H9 (cell line): Measurements from ENCODE around the gene PARD3. TPM values are rescaled to one million over a fixed set of nuclear protein-coding genes. Genes with fewer than 3 reads are reported as not detected.

Source experiments
- DNase-seq: peaks from one replicate; pipeline ENCODE4 v3.0.0-alpha.2; 2017
- H2AFZ ChIP-seq: one replicate; pipeline ENCODE4 v1.6.1; 2013; ENCODE audit warnings: mild to moderate bottlenecking, low read length, control low read depth, moderate library complexity
- H2AK5ac ChIP-seq: 2 replicates; pipeline ENCODE4 v1.6.1; 2013; ENCODE audit warnings: low read length, control low read depth, mixed read lengths; ENCODE audit not compliant: insufficient read length
- H2BK120ac ChIP-seq: one replicate; pipeline ENCODE4 v1.6.1; 2013; ENCODE audit warnings: low read depth, mild to moderate bottlenecking, low read length, control low read depth, inconsistent platforms; ENCODE audit not compliant: poor library complexity, severe bottlenecking
- H2BK12ac ChIP-seq: 2 replicates; pipeline ENCODE4 v1.6.1; 2013; ENCODE audit warnings: low read length, control low read depth, mixed read lengths, low read depth; ENCODE audit not compliant: insufficient read length
- H2BK15ac ChIP-seq: 2 replicates; pipeline ENCODE4 v1.6.1; 2013; ENCODE audit warnings: low read depth, low read length, control low read depth
- H2BK20ac ChIP-seq: one replicate; pipeline ENCODE4 v1.6.1; 2013; ENCODE audit warnings: low read depth, mild to moderate bottlenecking, low read length, control low read depth, inconsistent platforms; ENCODE audit not compliant: poor library complexity, severe bottlenecking
- H2BK5ac ChIP-seq: 2 replicates; pipeline ENCODE4 v1.6.1; 2013; ENCODE audit warnings: low read length, control low read depth, mixed read lengths; ENCODE audit not compliant: insufficient read length
- H3K14ac ChIP-seq: 2 replicates; pipeline ENCODE4 v1.6.1; 2013; ENCODE audit warnings: low read length, control low read depth; ENCODE audit not compliant: insufficient read depth
- H3K18ac ChIP-seq: 2 replicates; pipeline ENCODE4 v1.6.1; 2013; ENCODE audit warnings: low read depth, mild to moderate bottlenecking, mixed read lengths, low read length, control low read depth; ENCODE audit not compliant: insufficient read length
- H3K23ac ChIP-seq: 2 replicates; pipeline ENCODE4 v1.6.1; 2013; ENCODE audit warnings: low read length, control low read depth, mixed read lengths, low read depth; ENCODE audit not compliant: insufficient read length
- H3K23me2 ChIP-seq: 2 replicates; pipeline ENCODE4 v1.6.1; 2013; ENCODE audit warnings: low read depth, mild to moderate bottlenecking, mixed read lengths, low read length, control low read depth; ENCODE audit not compliant: insufficient read length, poor library complexity, severe bottlenecking
- H3K27ac ChIP-seq: 2 replicates; pipeline ENCODE4 v1.5.1; 2013; ENCODE audit warnings: low read length, control low read depth, mixed read lengths, low read depth; ENCODE audit not compliant: insufficient read length
- H3K27me3 ChIP-seq: 2 replicates; pipeline ENCODE4 v1.6.1; 2013; ENCODE audit warnings: low read length, control low read depth, inconsistent platforms; ENCODE audit not compliant: insufficient read depth
- H3K4ac ChIP-seq: 2 replicates; pipeline ENCODE4 v1.6.1; 2013; ENCODE audit warnings: low read depth, mild to moderate bottlenecking, control low read depth, inconsistent platforms, low read length, moderate library complexity
- H3K4me1 ChIP-seq: 2 replicates; pipeline ENCODE4 v1.6.1; 2013; ENCODE audit warnings: low read length, control low read depth, inconsistent platforms; ENCODE audit not compliant: insufficient read depth
- H3K4me2 ChIP-seq: 2 replicates; pipeline ENCODE4 v1.6.1; 2013; ENCODE audit warnings: low read length, control low read depth, mixed read lengths; ENCODE audit not compliant: insufficient read length, insufficient read depth
- H3K56ac ChIP-seq: 2 replicates; pipeline ENCODE4 v1.6.1; 2013; ENCODE audit warnings: low read depth, mild to moderate bottlenecking, mixed read lengths, low read length, control low read depth; ENCODE audit not compliant: insufficient read length
- H3K79me1 ChIP-seq: 2 replicates; pipeline ENCODE4 v1.6.1; 2013; ENCODE audit warnings: low read depth, mild to moderate bottlenecking, moderate library complexity, low read length, control low read depth, inconsistent platforms; ENCODE audit not compliant: insufficient read depth, poor library complexity, severe bottlenecking
- H3K79me2 ChIP-seq: 2 replicates; pipeline ENCODE4 v1.6.1; 2013; ENCODE audit warnings: low read length, control low read depth, inconsistent platforms; ENCODE audit not compliant: insufficient read depth
- H3K9ac ChIP-seq: 2 replicates; pipeline ENCODE4 v1.6.1; 2013; ENCODE audit warnings: low read length, control low read depth, mixed read lengths; ENCODE audit not compliant: insufficient read length; ENCODE audit errors: extremely low read depth
- H3K9me3 ChIP-seq: one replicate; pipeline ENCODE4 v1.6.1; 2013; ENCODE audit warnings: low read depth, low read length, inconsistent platforms; ENCODE audit not compliant: control insufficient read depth
- H3T11ph ChIP-seq: one replicate; pipeline ENCODE4 v1.6.1; 2013; ENCODE audit warnings: mild to moderate bottlenecking, low read length, control low read depth, inconsistent platforms
- H4K20me1 ChIP-seq: one replicate; pipeline ENCODE4 v1.6.1; 2013; ENCODE audit not compliant: control insufficient read depth, insufficient read length, insufficient read depth
- H4K5ac ChIP-seq: 2 replicates; pipeline ENCODE4 v1.6.1; 2013; ENCODE audit warnings: low read depth, mild to moderate bottlenecking, mixed read lengths, low read length, control low read depth; ENCODE audit not compliant: insufficient read length
- H4K8ac ChIP-seq: replicated peaks from 2 replicates; pipeline ENCODE4 v1.6.1; 2013; ENCODE audit warnings: low read length, control low read depth, mixed read lengths, low read depth; ENCODE audit not compliant: insufficient read length
- H4K91ac ChIP-seq: 2 replicates; pipeline ENCODE4 v1.6.1; 2013; ENCODE audit warnings: low read depth, mild to moderate bottlenecking, moderate library complexity, mixed read lengths, low read length, control low read depth; ENCODE audit not compliant: insufficient read length
- H3K27ac Mint-ChIP-seq, 3 experiments: 2 replicates in 2 of 3; 3 replicates in 1 of 3; pipeline ENCODE4 v1.8.0; 2020 to 2021; ENCODE audit warnings: mixed read lengths in 3 of 3, mild to moderate bottlenecking in 1 of 3, moderate library complexity in 1 of 3
- H3K27me3 Mint-ChIP-seq: 2 replicates; pipeline ENCODE4 v1.8.0; 2021; ENCODE audit warnings: low read depth, mild to moderate bottlenecking, moderate library complexity, mixed read lengths
- H3K36me3 Mint-ChIP-seq, 3 experiments: 2 replicates in 2 of 3; 3 replicates in 1 of 3; pipeline ENCODE4 v1.8.0; 2020 to 2021; ENCODE audit warnings: low read depth in 3 of 3, mixed read lengths in 3 of 3; ENCODE audit not compliant: insufficient read depth in 1 of 3
- H3K4me1 Mint-ChIP-seq, 2 experiments: 2 replicates each; pipeline ENCODE4 v1.8.0; 2020; ENCODE audit warnings: mixed read lengths in 2 of 2
- H3K4me3 Mint-ChIP-seq, 2 experiments: 2 replicates in 1 of 2; 3 replicates in 1 of 2; pipeline ENCODE4 v1.8.0; 2020 to 2021; ENCODE audit warnings: mild to moderate bottlenecking in 2 of 2, mixed read lengths in 2 of 2, moderate library complexity in 1 of 2
- H3K9me3 Mint-ChIP-seq, 2 experiments: 2 replicates in 1 of 2; 3 replicates in 1 of 2; pipeline ENCODE4 v1.8.0; 2020; ENCODE audit warnings: mild to moderate bottlenecking in 2 of 2, mixed read lengths in 2 of 2, moderate library complexity in 1 of 2
- WGBS: extraction: QIAGEN DNeasy Blood & Tissue Kit; methylation state at CpG from one replicate; pipeline ENCODE4 v1.1.7; 2013; ENCODE audit warnings: missing lambda C conversion rate, low lambda C conversion rate, mixed read lengths; ENCODE audit not compliant: insufficient read length; ENCODE audit errors: extremely low coverage; 5-methylcytosine and 5-hydroxymethylcytosine counted together
- total RNA-seq: library from RNA; stranded (reverse); gene quantifications from 2 replicates; pipeline ENCODE4 v1.2.1, GENCODE V29; 2021
- TF ChIP-seq, protein P1 (sequence below): fragments of 200-600 bp; sonication (generic); conservative IDR thresholded peaks from 3 replicates; pipeline ENCODE4 v1.8.0; 2021; ENCODE audit warnings: antibody characterized with exemption, mild to moderate bottlenecking

The PARD3 gene
- total RNA-seq, 1 experiment from 2014 or later, result 44.7 TPM

DNA sequence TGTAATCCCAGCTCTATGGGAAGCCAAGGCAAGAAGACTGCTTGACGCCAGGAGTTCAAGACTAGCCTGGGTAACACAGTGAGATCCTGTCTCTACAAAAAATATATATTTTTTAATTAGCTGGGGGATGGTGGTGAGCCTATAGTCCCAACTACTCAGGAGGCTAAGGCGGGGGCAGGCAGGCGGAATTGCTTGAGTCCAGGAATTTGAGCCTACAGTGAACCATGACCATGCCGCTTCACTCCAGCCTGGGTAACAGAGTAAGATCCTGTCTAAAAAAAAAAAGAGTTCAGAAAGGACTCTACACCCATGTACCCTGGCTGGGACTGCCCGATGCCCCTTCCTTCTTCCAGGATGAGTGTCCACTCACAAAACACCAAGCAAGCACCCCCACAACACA lies 648.7 kb downstream of the PARD3 start:
- no peak overlapping the region for H3K27ac ChIP-seq
- H3T11ph ChIP-seq, result no peak overlapping the region
- H3K9me3 Mint-ChIP-seq, result peaks cover 2 to 4% of the 10 kb centered on the region in 2 experiments; a peak in 2 of 5 replicates
- H4K8ac ChIP-seq, result no peak overlapping the region
- no peaks in the 10 kb centered on the region for H3K79me2 ChIP-seq
- no peak overlapping the region for H2AFZ ChIP-seq
- no peak overlapping the region for H3K18ac ChIP-seq
- no peak overlapping the region for H3K9ac ChIP-seq
- no peak overlapping the region; a peak in 1 of 7 replicates for H3K27ac Mint-ChIP-seq
- H3K23ac ChIP-seq, result no peak overlapping the region
- DNase-seq, result no peak
- no peak overlapping the region for H3K4ac ChIP-seq
- H2BK20ac ChIP-seq, result no peak overlapping the region
- no peaks in the 10 kb centered on the region for H4K20me1 ChIP-seq
- TF ChIP-seq, protein P1, sequence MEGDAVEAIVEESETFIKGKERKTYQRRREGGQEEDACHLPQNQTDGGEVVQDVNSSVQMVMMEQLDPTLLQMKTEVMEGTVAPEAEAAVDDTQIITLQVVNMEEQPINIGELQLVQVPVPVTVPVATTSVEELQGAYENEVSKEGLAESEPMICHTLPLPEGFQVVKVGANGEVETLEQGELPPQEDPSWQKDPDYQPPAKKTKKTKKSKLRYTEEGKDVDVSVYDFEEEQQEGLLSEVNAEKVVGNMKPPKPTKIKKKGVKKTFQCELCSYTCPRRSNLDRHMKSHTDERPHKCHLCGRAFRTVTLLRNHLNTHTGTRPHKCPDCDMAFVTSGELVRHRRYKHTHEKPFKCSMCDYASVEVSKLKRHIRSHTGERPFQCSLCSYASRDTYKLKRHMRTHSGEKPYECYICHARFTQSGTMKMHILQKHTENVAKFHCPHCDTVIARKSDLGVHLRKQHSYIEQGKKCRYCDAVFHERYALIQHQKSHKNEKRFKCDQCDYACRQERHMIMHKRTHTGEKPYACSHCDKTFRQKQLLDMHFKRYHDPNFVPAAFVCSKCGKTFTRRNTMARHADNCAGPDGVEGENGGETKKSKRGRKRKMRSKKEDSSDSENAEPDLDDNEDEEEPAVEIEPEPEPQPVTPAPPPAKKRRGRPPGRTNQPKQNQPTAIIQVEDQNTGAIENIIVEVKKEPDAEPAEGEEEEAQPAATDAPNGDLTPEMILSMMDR, result no peak
- H3K36me3 Mint-ChIP-seq, result peaks cover 0 to 9% (median 2%) of the 10 kb centered on the region in 3 experiments; a peak in 6 of 7 replicates
- H3K27me3 ChIP-seq, result no peaks in the 10 kb centered on the region
- H2BK5ac ChIP-seq, result no peak overlapping the region
- H3K14ac ChIP-seq, result no peak overlapping the region
- no peaks in the 10 kb centered on the region for H3K79me1 ChIP-seq
- no peak overlapping the region for H3K4me3 Mint-ChIP-seq
- no CpG with 5 or more reads among the region's 5 CpGs for WGBS
- no peak overlapping the region for H4K91ac ChIP-seq
- no peaks in the 10 kb centered on the region for H3K23me2 ChIP-seq
- no peak overlapping the region for H2AK5ac ChIP-seq
- H3K27me3 Mint-ChIP-seq, result no peaks in the 10 kb centered on the region
- H3K4me2 ChIP-seq, result no peak overlapping the region
- H2BK15ac ChIP-seq, result no peak overlapping the region
- H2BK120ac ChIP-seq, result no peak overlapping the region
- peaks cover 3% of the 10 kb centered on the region for H3K4me1 ChIP-seq
- no peaks in the 10 kb centered on the region for H3K9me3 ChIP-seq
- H2BK12ac ChIP-seq, result no peak overlapping the region
- H3K56ac ChIP-seq, result no peak overlapping the region
- no peak overlapping the region for H4K5ac ChIP-seq
- H3K4me1 Mint-ChIP-seq, result peaks cover 38 to 42% of the 10 kb centered on the region in 2 experiments
